SK-N-SH (cell line): ENCODE measurements around the gene EEF2K. TPM values are rescaled to one million over a fixed set of nuclear protein-coding genes. Genes with fewer than 3 reads are reported as not detected.

ENCODE experiments used
- CTCF ChIA-PET: fragments of 300-600, 350-600 bp; formaldehyde crosslinking; extraction: SDS; loops from one replicate; lab custom pipeline; 2021; lab: Yijun Ruan, JAX
- POLR2A ChIA-PET: fragments of 350-600 bp; sonication (Branson Sonifier 250); formaldehyde crosslinking; extraction: SDS; loops from one replicate; lab custom pipeline; 2020; ENCODE audit warnings: antibody characterized with exemption, inconsistent platforms; lab: Yijun Ruan, JAX
- DNase-seq: peaks from one replicate; pipeline ENCODE4 v3.0.0; 2012
- H2AFZ ChIP-seq: fragments of 200-600 bp; sonication (generic); 2 replicates; pipeline ENCODE4 v1.8.1; 2016; ENCODE audit warnings: antibody characterized with exemption, mild to moderate bottlenecking, low read depth
- H3F3A ChIP-seq: fragments of 200-600 bp; sonication (generic); replicated peaks from 2 replicates; pipeline ENCODE3; 2016; ENCODE audit warnings: antibody characterized with exemption, mild to moderate bottlenecking; ENCODE audit not compliant: insufficient read depth
- H3K27ac ChIP-seq, 2 experiments: fragments of 200-500 bp in 1 of 2; fragments of 200-600 bp in 1 of 2; sonication (Bioruptor generic) in 1 of 2; sonication (generic), shearing (Covaris generic) in 1 of 2; 2 replicates each; pipeline versions ENCODE4 v1.5.1 to v1.6.1; 2014 to 2016; ENCODE audit warnings: low read depth in 2 of 2, inconsistent platforms in 1 of 2, low read length in 1 of 2, mild to moderate bottlenecking in 1 of 2, mixed read lengths in 1 of 2
- H3K27me3 ChIP-seq: fragments of 200-600 bp; sonication (generic), shearing (Covaris generic); 2 replicates; pipeline ENCODE4 v1.6.1; 2016; ENCODE audit warnings: mixed run types; ENCODE audit not compliant: insufficient read depth
- H3K36me3 ChIP-seq, 2 experiments: fragments of 200-500 bp in 1 of 2; fragments of 200-600 bp in 1 of 2; sonication (Bioruptor generic) in 1 of 2; sonication (generic) in 1 of 2; replicated peaks in 1 of 2; 2 replicates each; pipeline versions ENCODE3 to v1.5.1; 2014 to 2016; ENCODE audit warnings: low read length in 1 of 2, mild to moderate bottlenecking in 1 of 2; ENCODE audit not compliant: insufficient read depth in 2 of 2, control insufficient read depth in 1 of 2
- H3K4me1 ChIP-seq, 2 experiments: fragments of 200-500 bp in 1 of 2; fragments of 200-600 bp in 1 of 2; sonication (Bioruptor generic) in 1 of 2; sonication (generic), shearing (Covaris generic) in 1 of 2; 2 replicates each; pipeline versions ENCODE4 v1.5.1 to v1.6.1; 2014 to 2016; ENCODE audit warnings: low read depth in 1 of 2, low read length in 1 of 2, mixed run types in 1 of 2; ENCODE audit not compliant: insufficient read depth in 2 of 2, control insufficient read depth in 1 of 2
- H3K4me2 ChIP-seq: fragments of 200-600 bp; sonication (generic), shearing (Covaris generic); 2 replicates; pipeline ENCODE4 v1.6.1; 2017; ENCODE audit warnings: mixed run types
- H3K4me3 ChIP-seq, 2 experiments: fragments of 200-500 bp in 1 of 2; fragments of 200-600 bp in 1 of 2; sonication (Bioruptor generic) in 1 of 2; sonication (generic), shearing (Covaris generic) in 1 of 2; 2 replicates each; pipeline versions ENCODE4 v1.5.1 to v1.8.1; 2014 to 2016; ENCODE audit warnings: low read depth in 2 of 2, inconsistent platforms in 1 of 2, low read length in 1 of 2, mild to moderate bottlenecking in 1 of 2, mixed read lengths in 1 of 2, moderate library complexity in 1 of 2
- H3K79me2 ChIP-seq: fragments of 200-600 bp; sonication (generic); 2 replicates; pipeline ENCODE4 v1.8.1; 2017; ENCODE audit warnings: mild to moderate bottlenecking; ENCODE audit not compliant: insufficient read depth
- H3K9ac ChIP-seq: fragments of 200-600 bp; sonication (generic); 2 replicates; pipeline ENCODE4 v1.6.1; 2017; ENCODE audit warnings: mixed run types
- H3K9me2 ChIP-seq: fragments of 200-600 bp; sonication (generic); 2 replicates; pipeline ENCODE4 v1.6.1; 2017; ENCODE audit warnings: mixed run types
- H3K9me3 ChIP-seq: fragments of 200-600 bp; sonication (generic); 2 replicates; pipeline ENCODE4 v1.6.1; 2017; ENCODE audit warnings: mixed run types, mild to moderate bottlenecking, moderate library complexity
- H4K20me1 ChIP-seq: fragments of 200-600 bp; sonication (generic); 2 replicates; pipeline ENCODE4 v1.6.1; 2017; ENCODE audit warnings: mild to moderate bottlenecking, mixed run types; ENCODE audit not compliant: insufficient read depth
- ELF1 ChIP-seq: IDR thresholded peaks from 2 replicates; pipeline ENCODE4 v1.4.0; 2012
- EZH2phosphoT487 ChIP-seq: fragments of 200-600 bp; sonication (generic); IDR thresholded peaks from 2 replicates; pipeline ENCODE4 v1.6.1; 2017; ENCODE audit warnings: low read depth, mixed run types, mild to moderate bottlenecking, antibody characterized with exemption, moderate library complexity, borderline replicate concordance
- JUND ChIP-seq: IDR thresholded peaks from 2 replicates; pipeline ENCODE4 v1.4.0; 2012
- MXI1 ChIP-seq: IDR thresholded peaks from 2 replicates; pipeline ENCODE4 v1.6.1; 2012; ENCODE audit warnings: mild to moderate bottlenecking, low read depth, low read length, improper control_type of control experiment
- NFIC ChIP-seq: IDR thresholded peaks from 2 replicates; pipeline ENCODE4 v1.4.0; 2012; ENCODE audit warnings: borderline replicate concordance
- NRF1 ChIP-seq: IDR thresholded peaks from 2 replicates; pipeline ENCODE4 v1.6.1; 2012; ENCODE audit warnings: low read depth, mild to moderate bottlenecking, low read length
- RCOR1 ChIP-seq: fragments of 150-350 bp; IDR thresholded peaks from 2 replicates; pipeline ENCODE4 v1.6.1; 2017; ENCODE audit warnings: antibody characterized with exemption, low read length
- SIN3A ChIP-seq: IDR thresholded peaks from 2 replicates; pipeline ENCODE4 v1.6.1; 2012; ENCODE audit warnings: low read depth, mild to moderate bottlenecking, low read length, moderate library complexity, borderline replicate concordance
- TEAD4 ChIP-seq: IDR thresholded peaks from 2 replicates; pipeline ENCODE4 v1.4.0; 2012; ENCODE audit warnings: mild to moderate bottlenecking, borderline replicate concordance; ENCODE audit not compliant: insufficient read depth
- YY1 ChIP-seq: IDR thresholded peaks from 2 replicates; pipeline ENCODE4 v1.4.0; 2012; ENCODE audit warnings: low read depth, mild to moderate bottlenecking
- WGBS: methylation state at CpG from one replicate; pipeline ENCODE4 v1.1.6; 2017; ENCODE audit warnings: low lambda C conversion rate; 5-methylcytosine and 5-hydroxymethylcytosine counted together
- polyA plus RNA-seq, 3 experiments: library from polyadenylated mRNA; depleted of rRNA; stranded (reverse); fragments of >200 nt; gene quantifications; 2 replicates each; pipeline ENCODE4 v1.2.3, GENCODE V29; 2012
- TF ChIP-seq, protein P1 (sequence below): IDR thresholded peaks from 2 replicates; pipeline ENCODE4 v1.4.0; 2012; ENCODE audit warnings: low read depth, borderline replicate concordance
- TF ChIP-seq, protein P2 (sequence below): fragments of 150-350 bp; IDR thresholded peaks from 2 replicates; pipeline ENCODE4 v1.6.1; 2016; ENCODE audit warnings: mild to moderate bottlenecking, low read depth, low read length
- TF ChIP-seq, protein P3 (sequence below): IDR thresholded peaks from 2 replicates; pipeline ENCODE4 v1.6.1; 2012; ENCODE audit warnings: mild to moderate bottlenecking, low read depth, low read length, moderate library complexity

The EEF2K gene
- polyA plus RNA-seq, 1 of the 3 experiments (the other 2 are of a cell fraction), result 8.0 TPM

DNA sequence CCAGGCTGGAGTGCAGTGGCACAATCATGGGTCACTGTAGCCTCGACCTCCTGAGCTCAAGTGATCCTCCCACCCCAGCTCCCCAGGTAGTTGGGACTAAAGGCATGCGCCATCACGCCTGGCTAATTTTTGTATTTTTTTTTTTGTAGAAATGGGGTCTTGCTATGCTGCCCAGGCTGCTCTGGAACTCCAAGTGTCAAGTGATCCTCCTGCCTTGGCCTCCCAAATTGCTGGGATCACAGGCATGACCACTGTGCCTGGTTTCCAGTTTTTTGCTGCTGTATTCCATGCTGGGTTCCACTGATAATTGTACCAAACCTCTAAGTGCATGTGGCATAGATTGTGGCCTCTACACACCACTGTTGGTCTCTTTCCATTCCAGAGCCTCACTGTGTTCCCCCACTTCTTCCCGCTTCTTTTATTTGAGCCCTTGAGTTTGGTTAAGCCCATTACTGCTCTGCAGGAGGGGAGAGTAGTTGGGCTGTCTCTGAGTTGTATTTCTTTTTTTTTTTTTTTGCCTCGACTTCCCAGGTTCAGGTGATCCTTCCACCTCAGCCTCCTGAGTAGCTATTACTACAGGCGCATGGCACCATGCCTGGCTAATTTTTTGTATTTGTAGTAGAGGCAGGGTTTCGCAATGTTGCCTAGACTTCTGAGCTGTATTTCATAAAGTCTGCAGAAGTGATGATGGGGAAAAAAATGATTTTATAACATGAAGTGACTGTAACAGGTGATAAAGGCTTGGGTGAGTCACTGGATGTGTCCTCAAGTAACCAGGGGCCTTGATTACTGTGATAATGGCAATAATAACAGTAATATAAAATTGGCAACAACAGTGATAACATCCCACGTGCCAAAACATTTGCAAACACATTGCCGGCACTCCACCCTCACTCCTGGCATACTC, 30.0 kb downstream of the EEF2K start:
- Histone ChIP-seq H3K9me3 (no peaks in the 10 kb centered on the region), H3K4me3 (no peak overlapping the region), H4K20me1 (no peaks in the 10 kb centered on the region), H3K9ac (no peak overlapping the region), H3K27me3 (no peaks in the 10 kb centered on the region), H3K79me2 (peaks cover 3% of the 10 kb centered on the region), H3K36me3 (no peaks in the 10 kb centered on the region), H3K4me2 (no peak overlapping the region), H3K4me1 (no peaks in the 10 kb centered on the region; a peak in 1 of 4 replicates), H3K27ac (no peak overlapping the region), H2AFZ (no peak overlapping the region), H3K9me2 (no peaks in the 10 kb centered on the region), H3F3A (peaks cover 7% of the 10 kb centered on the region)
- TF ChIP-seq MXI1 (no peak), JUND (no peak), YY1 (no peak), TEAD4 (no peak), EZH2phosphoT487 (no peak), RCOR1 (no peak), ELF1 (no peak), NRF1 (no peak), NFIC (no peak), SIN3A (no peak)
- TF ChIP-seq, protein P1, sequence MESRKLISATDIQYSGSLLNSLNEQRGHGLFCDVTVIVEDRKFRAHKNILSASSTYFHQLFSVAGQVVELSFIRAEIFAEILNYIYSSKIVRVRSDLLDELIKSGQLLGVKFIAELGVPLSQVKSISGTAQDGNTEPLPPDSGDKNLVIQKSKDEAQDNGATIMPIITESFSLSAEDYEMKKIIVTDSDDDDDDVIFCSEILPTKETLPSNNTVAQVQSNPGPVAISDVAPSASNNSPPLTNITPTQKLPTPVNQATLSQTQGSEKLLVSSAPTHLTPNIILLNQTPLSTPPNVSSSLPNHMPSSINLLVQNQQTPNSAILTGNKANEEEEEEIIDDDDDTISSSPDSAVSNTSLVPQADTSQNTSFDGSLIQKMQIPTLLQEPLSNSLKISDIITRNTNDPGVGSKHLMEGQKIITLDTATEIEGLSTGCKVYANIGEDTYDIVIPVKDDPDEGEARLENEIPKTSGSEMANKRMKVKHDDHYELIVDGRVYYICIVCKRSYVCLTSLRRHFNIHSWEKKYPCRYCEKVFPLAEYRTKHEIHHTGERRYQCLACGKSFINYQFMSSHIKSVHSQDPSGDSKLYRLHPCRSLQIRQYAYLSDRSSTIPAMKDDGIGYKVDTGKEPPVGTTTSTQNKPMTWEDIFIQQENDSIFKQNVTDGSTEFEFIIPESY, result no peak
- TF ChIP-seq, protein P2, sequence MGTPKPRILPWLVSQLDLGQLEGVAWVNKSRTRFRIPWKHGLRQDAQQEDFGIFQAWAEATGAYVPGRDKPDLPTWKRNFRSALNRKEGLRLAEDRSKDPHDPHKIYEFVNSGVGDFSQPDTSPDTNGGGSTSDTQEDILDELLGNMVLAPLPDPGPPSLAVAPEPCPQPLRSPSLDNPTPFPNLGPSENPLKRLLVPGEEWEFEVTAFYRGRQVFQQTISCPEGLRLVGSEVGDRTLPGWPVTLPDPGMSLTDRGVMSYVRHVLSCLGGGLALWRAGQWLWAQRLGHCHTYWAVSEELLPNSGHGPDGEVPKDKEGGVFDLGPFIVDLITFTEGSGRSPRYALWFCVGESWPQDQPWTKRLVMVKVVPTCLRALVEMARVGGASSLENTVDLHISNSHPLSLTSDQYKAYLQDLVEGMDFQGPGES, result no peak
- TF ChIP-seq, protein P3, sequence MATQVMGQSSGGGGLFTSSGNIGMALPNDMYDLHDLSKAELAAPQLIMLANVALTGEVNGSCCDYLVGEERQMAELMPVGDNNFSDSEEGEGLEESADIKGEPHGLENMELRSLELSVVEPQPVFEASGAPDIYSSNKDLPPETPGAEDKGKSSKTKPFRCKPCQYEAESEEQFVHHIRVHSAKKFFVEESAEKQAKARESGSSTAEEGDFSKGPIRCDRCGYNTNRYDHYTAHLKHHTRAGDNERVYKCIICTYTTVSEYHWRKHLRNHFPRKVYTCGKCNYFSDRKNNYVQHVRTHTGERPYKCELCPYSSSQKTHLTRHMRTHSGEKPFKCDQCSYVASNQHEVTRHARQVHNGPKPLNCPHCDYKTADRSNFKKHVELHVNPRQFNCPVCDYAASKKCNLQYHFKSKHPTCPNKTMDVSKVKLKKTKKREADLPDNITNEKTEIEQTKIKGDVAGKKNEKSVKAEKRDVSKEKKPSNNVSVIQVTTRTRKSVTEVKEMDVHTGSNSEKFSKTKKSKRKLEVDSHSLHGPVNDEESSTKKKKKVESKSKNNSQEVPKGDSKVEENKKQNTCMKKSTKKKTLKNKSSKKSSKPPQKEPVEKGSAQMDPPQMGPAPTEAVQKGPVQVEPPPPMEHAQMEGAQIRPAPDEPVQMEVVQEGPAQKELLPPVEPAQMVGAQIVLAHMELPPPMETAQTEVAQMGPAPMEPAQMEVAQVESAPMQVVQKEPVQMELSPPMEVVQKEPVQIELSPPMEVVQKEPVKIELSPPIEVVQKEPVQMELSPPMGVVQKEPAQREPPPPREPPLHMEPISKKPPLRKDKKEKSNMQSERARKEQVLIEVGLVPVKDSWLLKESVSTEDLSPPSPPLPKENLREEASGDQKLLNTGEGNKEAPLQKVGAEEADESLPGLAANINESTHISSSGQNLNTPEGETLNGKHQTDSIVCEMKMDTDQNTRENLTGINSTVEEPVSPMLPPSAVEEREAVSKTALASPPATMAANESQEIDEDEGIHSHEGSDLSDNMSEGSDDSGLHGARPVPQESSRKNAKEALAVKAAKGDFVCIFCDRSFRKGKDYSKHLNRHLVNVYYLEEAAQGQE, result no peak
- DNase-seq, result no peak
- CTCF ChIA-PET, result interaction anchor here (1.5 kb wide), 1 partner anchor 61 kb away, joined by 4 read pairs; the partner anchor contains the start of gene POLR3E
- 92% methylated on average over 9 of the region's 9 CpGs for WGBS
- POLR2A ChIA-PET, result no interaction called here
